ENCODE measurements around the gene LDLRAD3.

Gene LDLRAD3

DNA sequence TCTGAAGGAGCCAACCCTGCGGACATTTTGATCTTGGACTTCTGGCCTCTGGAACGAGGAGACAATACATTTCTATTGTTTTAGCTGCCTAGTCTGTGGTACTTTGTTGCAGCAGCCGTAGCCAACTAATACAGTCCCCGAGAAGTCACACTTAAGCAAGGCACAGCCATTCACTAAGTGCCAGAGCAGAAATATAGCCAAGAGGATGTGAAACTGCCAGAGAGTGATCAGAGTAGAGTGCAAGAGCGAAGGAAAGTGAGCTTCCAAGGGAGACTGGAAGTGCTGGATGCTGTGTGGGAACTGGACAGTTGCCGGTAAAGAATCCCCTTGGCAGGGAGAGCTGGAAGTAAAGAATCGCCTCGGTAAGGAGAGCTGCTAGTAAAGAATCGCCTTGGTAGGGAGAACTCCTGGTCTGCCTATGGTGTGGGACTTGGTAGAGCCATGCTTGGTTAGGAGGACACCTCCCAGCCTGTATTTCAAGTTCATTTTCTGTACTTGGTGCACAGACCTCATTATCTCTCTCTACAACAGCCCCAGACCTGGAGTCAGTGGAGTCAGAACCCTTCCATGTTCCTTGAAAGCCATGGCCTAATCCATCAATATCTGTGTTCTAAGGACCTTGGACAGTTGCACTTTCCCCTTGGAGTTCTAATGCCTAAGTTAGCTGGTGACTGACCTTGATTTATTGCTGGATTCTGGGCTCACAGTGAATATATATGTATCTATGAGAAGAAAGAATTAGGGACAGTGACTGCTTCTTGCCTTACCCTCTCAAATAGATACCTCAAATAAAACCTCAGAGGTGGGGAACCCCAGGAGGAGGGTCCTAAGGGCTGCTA is 162.1 kb downstream of the LDLRAD3 start:
- DNase-seq (ENCODE audit: low read depth): no peak

GRCh38 chr11:36107547-36107946 is 163.7 kb downstream of the LDLRAD3 start:
- DNase-seq (ENCODE audit: low read depth): no peak

DNA sequence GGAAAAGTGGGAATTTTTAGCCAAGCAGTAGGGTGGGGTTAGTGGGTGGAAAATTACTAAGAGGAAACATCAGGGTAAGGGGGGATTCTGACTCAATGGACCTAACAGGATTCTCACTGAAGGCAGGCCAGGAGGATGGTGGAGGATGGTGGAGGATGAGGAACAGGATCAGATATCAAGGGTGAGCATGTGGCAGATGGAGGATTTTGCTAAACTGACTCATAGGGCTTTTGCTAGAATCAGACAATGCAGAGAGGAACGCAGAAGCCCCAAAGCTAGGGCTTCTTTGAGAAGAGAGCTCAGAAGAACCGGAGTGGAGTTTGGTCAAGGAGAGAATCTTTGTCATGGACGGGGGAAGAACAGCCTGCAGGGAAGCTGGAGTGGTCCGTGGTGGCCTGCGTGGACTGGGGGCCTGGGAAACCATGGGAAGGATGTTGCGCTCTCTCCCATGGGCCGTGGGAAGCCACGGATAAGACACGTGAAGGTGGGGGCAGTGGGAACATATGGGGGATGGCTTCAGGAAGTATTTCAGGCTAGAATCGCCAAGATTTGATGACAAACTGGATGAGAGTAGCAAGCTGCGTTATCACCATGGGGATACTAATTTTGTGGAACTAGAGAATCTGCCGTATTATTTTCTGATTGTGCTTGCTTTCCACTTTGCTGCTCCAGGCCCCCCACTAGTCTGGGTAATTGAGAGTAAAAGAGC is 165.2 kb downstream of the LDLRAD3 start:
- DNase-seq (ENCODE audit: low read depth): no peak

DNA sequence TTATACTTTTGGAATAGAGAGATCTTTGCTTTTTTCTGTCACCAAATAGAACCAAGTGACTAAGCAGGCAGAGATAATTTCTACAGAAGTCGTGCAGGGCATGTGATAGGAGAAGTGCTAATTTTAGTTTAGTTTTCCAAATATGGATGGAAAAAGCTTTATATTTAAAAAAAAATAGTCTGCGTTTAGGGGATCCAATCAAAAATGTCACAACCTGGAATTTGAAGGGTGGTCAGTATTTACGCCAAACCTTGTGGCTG is 165.7 kb downstream of the LDLRAD3 start:
- no peak for DNase-seq (ENCODE audit: low read depth)

GRCh38 chr11:36109850-36110606 is 166.2 kb downstream of the LDLRAD3 start:
- DNase-seq (ENCODE audit: low read depth): no peak

- no peak for DNase-seq (ENCODE audit: low read depth)
Observed at GRCh38 chr11:36110668-36111410, 167.0 kb downstream of the LDLRAD3 start.

DNA sequence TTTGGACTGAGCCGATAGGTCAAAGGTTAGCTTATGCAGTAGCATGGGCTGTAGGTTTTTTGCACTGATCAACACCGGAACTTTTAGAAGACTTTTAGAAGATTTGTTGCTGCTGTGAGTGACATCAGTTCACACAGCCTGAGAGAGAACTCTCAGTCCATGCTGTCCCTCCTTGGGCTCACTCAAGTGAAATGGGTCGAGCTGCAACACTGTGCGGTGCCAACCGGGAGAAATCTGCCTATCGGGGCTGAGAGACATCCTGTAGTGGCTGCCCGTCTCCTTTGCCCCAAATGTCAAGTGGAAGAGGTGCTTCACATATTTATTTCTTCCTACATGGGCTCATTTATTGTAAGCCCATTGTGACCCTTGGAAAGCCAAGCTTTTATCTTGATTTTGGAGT is 170.2 kb downstream of the LDLRAD3 start:
- DNase-seq (ENCODE audit: low read depth): no peak

DNA sequence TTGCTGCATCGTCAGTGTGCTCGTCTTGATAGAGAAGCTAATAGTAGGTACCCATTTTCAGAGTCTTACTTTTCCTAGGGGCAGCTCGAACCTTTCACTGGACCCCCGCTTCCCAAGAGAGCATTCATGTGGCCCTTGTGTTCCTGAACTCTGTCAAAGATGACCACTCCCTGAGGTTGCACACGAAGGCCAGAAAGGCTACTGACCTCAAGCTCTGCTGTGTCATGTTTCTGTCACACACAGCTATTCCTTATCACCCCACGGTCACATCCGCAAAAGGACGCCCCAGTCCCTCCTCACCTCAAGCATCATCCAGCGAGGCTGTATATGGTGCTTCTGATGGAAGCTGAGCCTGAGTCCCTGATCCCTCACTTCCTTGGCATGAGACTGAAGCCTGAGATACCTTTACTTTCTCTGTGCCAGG is 171.5 kb downstream of the LDLRAD3 start:
- DNase-seq (ENCODE audit: low read depth): no peak

GRCh38 chr11:36116161-36116560 is 172.3 kb downstream of the LDLRAD3 start:
- DNase-seq (ENCODE audit: low read depth): no peak

DNA sequence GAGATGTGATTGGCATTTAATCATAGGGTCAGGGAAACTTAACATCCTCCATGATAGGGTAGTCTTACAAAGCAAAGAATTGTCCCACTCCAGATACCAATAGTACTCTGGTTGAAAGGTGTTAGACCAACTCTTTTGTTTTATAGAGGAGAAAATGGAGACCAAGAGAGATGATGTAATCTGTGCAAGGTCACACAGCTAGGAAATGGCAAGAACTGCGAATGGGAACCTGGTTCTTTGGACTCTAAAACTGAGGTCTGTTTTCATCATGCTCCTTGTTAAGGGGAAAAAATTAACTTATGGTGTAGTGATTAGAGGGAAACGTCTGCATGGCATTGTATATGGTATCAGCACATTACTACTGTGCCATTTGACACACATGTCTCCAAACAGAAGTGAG is 174.2 kb downstream of the LDLRAD3 start:
- no peak for DNase-seq (ENCODE audit: low read depth)

GRCh38 chr11:36119300-36119699 is 175.4 kb downstream of the LDLRAD3 start:
- no peak for DNase-seq (ENCODE audit: low read depth)

DNA sequence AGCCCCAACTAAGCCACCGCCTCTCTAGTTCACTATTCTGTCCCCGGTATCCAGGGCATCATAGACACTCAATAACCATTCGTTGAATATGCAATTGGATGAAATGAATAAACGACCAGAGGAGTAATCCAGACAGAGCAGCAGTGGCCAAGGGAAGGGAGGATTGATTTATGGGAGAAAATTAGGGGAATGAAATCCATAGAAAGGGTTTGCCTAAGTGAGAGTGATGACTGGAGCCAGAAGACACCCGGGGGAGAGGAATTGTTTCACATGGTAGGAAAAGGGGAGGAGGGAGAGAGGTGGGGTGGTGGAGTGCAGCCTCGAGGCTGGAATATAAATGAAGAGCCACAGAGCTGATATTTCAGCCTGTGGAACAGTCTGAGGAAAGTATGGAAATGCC is 177.2 kb downstream of the LDLRAD3 start:
- no peak for DNase-seq (ENCODE audit: low read depth)

GRCh38 chr11:36122671-36123070 is 178.8 kb downstream of the LDLRAD3 start:
- DNase-seq (ENCODE audit: low read depth): no peak

GRCh38 chr11:36123336-36124101 is 179.7 kb downstream of the LDLRAD3 start:
- DNase-seq (ENCODE audit: low read depth): no peak

DNA sequence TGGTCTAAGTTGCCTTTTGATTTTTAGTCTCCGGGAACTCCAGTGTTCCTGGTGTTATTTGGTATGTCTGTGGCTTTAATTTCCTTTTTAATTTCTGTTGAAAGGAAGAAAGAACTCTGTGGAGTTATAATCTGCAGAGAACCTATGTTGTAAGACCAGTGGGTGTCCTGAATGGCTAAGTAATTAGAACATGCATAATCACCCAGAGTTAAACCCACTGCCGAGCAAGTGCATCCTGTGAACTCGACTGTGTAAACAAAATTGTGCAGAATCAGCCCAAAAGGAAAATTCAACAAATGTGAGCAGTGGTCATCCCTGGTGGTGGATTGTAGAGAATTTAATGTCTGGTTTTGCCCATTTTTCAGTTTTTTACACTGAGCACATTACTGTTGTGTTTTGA is 182.8 kb downstream of the LDLRAD3 start:
- DNase-seq (ENCODE audit: low read depth): no peak

DNA sequence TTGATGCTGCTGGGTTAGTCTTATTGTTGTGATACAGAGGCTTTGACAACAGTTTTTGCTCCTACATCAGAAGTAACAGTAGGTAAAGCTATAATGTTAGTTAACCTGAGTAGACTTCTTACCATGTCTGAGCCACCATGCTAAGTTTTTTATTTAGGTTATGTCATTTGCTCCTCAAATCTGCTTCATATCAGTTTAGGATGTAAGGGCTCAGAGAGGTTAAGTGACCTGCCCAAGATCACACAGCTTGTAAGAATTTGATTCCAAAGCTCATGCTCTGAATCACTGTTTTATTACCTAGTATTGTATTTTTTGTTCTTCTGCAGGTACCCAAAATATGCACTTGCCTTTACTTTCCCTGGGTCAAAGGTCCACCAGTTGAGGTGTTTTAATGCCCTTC is 183.7 kb downstream of the LDLRAD3 start:
- DNase-seq (ENCODE audit: low read depth): no peak

GRCh38 chr11:36129955-36130354 is 186.1 kb downstream of the LDLRAD3 start:
- DNase-seq (ENCODE audit: low read depth): no peak

- DNase-seq (ENCODE audit: low read depth): no peak
Observed at GRCh38 chr11:36130401-36130800, 186.5 kb downstream of the LDLRAD3 start.

DNA sequence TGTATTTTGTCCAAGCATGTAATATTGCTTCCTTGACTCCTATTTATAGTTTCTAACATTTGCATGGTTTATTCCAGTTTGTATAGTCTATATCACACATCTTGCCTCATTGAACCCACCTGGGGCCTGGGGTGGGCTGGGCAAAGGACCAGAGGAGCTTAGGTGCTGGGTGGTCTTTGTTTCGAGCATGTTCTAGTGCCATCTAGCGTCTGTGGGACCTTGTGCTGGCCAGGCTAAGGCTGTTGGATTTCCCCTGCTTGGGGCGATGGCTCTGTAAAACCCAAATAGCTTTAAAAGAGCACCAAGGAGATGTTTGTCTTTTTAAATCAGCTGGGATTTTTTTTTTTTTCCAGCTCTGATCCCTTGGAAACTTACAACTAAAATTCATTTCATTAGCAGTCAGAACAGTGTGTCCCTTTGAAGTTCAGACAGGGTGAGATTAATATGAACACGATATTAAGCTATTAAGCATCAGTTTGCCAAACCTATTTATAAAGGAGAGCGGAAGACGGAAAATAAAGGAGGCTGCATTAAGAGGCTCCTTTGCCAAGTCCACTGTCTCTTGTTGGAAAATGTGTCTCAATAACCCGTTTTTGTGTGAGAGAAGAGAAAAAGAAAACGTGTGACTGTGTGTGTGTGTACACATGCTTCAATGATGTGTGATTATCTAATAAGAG is 188.0 kb downstream of the LDLRAD3 start:
- no peak for DNase-seq (ENCODE audit: low read depth)

DNA sequence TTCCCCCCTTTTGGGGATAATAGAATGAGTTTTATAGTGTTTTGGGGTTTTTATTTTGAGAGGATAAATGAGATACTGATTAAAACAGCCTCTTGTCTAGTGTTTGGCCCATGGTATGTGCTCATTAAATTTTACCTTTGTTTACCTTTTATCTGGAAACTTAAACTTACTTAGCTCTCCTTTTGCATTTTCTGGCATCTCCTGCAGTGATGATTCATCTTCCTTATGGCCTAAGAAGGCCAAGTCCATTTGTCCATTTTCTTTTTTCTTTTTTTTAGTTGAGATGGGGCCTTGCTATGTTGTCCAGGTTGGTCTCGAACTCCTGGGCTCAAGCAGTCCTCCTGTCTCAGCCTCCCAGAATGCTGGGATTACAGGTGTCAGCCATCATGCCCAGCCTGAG is 189.1 kb downstream of the LDLRAD3 start:
- no peak for DNase-seq (ENCODE audit: low read depth)

DNA sequence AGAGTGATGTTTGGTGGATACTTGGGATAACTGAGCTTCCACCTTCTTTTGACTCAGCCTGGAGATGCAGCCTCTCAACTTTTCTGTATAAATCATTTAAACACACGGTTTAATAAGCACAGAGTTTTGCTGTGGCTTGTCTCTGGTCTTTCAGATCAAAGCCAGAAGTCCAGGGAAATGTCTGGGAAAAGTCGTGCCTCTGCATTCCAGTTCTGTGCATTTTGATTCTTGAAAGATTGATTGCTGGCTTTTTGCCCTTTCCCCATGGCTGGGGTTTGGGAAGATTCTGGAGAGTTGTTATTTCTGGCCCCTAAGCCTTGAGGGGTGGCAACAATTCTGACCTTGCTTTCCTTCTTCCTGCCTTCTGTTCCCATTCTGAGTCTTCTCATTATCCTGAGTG is 191.2 kb downstream of the LDLRAD3 start:
- no peak for DNase-seq (ENCODE audit: low read depth)

Data from stimulated activated CD8-positive, alpha-beta memory T cell treated with anti-CD3 and anti-CD28 coated beads, Interleukin-15, amount 100 ng/mL, for 24 hours (primary cell).